HepG2 (cell line): ENCODE measurements around the gene SLC8A2. TPM values are rescaled to one million over a fixed set of nuclear protein-coding genes. Genes with fewer than 3 reads are reported as not detected.

Experiments used
- DNMT3B ChIP-seq: conservative IDR thresholded peaks from 2 replicates; pipeline ENCODE4 v1.6.1; 2016; ENCODE audit warnings: missing biosample characterization, control low read depth
- HIVEP1 ChIP-seq: sonication (generic); formaldehyde crosslinking; IDR thresholded peaks from 2 replicates; pipeline ENCODE4 v1.4.0; 2020; ENCODE audit warnings: mild to moderate bottlenecking, missing genetic modification reagents
- MTA3 ChIP-seq: sonication (generic); formaldehyde crosslinking; IDR thresholded peaks from 2 replicates; pipeline ENCODE4 v1.4.0; 2020; ENCODE audit warnings: missing genetic modification reagents
- SAP130 ChIP-seq: IDR thresholded peaks from 2 replicates; pipeline ENCODE4 v1.6.1; 2016; ENCODE audit warnings: low read depth
- SMAD1 ChIP-seq: sonication (generic); formaldehyde crosslinking; IDR thresholded peaks from 2 replicates; pipeline ENCODE4 v1.4.0; 2020; ENCODE audit warnings: missing genetic modification reagents, low read depth, mild to moderate bottlenecking, borderline replicate concordance
- SMC3 ChIP-seq: IDR thresholded peaks from 2 replicates; pipeline ENCODE4 v1.6.1; 2011; ENCODE audit warnings: low read length, improper control_type of control experiment
- ZBTB3 ChIP-seq: sonication (generic); formaldehyde crosslinking; IDR thresholded peaks from 2 replicates; pipeline ENCODE4 v1.4.0; 2020; ENCODE audit warnings: low read depth, mild to moderate bottlenecking, moderate library complexity, missing genetic modification reagents, borderline replicate concordance
- ZNF337 ChIP-seq: sonication (generic); formaldehyde crosslinking; IDR thresholded peaks from 2 replicates; pipeline ENCODE4 v1.5.1; 2020; ENCODE audit warnings: missing genetic modification reagents, low read depth, mild to moderate bottlenecking, borderline replicate concordance
- ZNF407 ChIP-seq: sonication (generic); formaldehyde crosslinking; IDR thresholded peaks from one replicate; pipeline ENCODE4 v1.5.1; 2020; ENCODE audit warnings: mild to moderate bottlenecking, missing genetic modification reagents; ENCODE audit errors: not compliant biosample characterization
- ZNF530 ChIP-seq: sonication (generic); formaldehyde crosslinking; IDR thresholded peaks from 2 replicates; pipeline ENCODE4 v1.5.0; 2020; ENCODE audit warnings: low read depth, mild to moderate bottlenecking, missing genetic modification reagents
- ZNF597 ChIP-seq: sonication (generic); formaldehyde crosslinking; IDR thresholded peaks from 2 replicates; pipeline ENCODE4 v1.5.0; 2020; ENCODE audit warnings: missing genetic modification reagents
- ZNF652 ChIP-seq: IDR thresholded peaks from 2 replicates; pipeline ENCODE4 v1.6.1; 2016; ENCODE audit warnings: low read depth, borderline replicate concordance
- ZNF792 ChIP-seq: IDR thresholded peaks from 2 replicates; pipeline ENCODE4 v1.6.1; 2016
- polyA plus RNA-seq, 8 experiments: library from polyadenylated mRNA; depleted of rRNA in 3 of 8; stranded (reverse) in 7 of 8; unstranded in 1 of 8; fragments of >200 nt; fragmentation: Illumina TruSeq in 4 of 8; extraction: Trizol in 4 of 8; gene quantifications; 2 replicates each; pipeline versions ENCODE4 v1.2.1 to v1.2.3, GENCODE V29; 2011 to 2016; ENCODE audit warnings: low read depth in 4 of 8, missing spikeins in 1 of 8, mixed read lengths in 1 of 8; ENCODE audit not compliant: insufficient read depth in 1 of 8
- total RNA-seq, 5 experiments: library from RNA; depleted of rRNA; stranded (reverse); fragments of >200 nt; fragmentation: Illumina TruSeq; extraction: Trizol; gene quantifications; 2 replicates each; pipeline ENCODE4 v1.2.3, GENCODE V29; 2016; ENCODE audit warnings: low read depth in 1 of 5
- TF ChIP-seq, protein P1 (sequence below): sonication (generic); formaldehyde crosslinking; IDR thresholded peaks from 2 replicates; pipeline ENCODE4 v1.9.0; 2021; ENCODE audit warnings: missing genetic modification reagents, borderline replicate concordance

SLC8A2 gene
- total and polyA plus RNA-seq, 2 of the 13 experiments (the other 11 are each of a cell fraction or from before 2014, with no cell fraction given) = 0.02 TPM; not detected in 1

- TF ChIP-seq, protein P1, sequence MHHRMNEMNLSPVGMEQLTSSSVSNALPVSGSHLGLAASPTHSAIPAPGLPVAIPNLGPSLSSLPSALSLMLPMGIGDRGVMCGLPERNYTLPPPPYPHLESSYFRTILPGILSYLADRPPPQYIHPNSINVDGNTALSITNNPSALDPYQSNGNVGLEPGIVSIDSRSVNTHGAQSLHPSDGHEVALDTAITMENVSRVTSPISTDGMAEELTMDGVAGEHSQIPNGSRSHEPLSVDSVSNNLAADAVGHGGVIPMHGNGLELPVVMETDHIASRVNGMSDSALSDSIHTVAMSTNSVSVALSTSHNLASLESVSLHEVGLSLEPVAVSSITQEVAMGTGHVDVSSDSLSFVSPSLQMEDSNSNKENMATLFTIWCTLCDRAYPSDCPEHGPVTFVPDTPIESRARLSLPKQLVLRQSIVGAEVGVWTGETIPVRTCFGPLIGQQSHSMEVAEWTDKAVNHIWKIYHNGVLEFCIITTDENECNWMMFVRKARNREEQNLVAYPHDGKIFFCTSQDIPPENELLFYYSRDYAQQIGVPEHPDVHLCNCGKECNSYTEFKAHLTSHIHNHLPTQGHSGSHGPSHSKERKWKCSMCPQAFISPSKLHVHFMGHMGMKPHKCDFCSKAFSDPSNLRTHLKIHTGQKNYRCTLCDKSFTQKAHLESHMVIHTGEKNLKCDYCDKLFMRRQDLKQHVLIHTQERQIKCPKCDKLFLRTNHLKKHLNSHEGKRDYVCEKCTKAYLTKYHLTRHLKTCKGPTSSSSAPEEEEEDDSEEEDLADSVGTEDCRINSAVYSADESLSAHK = no peak
- TF ChIP-seq ZNF792 = peak; percentile 66; the same call in 1 of the 2 replicates
- TF ChIP-seq ZNF530 = no peak
- no peak for TF ChIP-seq ZNF597
- no peak for TF ChIP-seq ZBTB3
- TF ChIP-seq ZNF407 (CRISPR knock-in tag) = peak; percentile 84
- no peak for TF ChIP-seq SMC3
- TF ChIP-seq ZNF652 (CRISPR knock-in tag) = no peak
- TF ChIP-seq ZNF337 (CRISPR knock-in tag) = peak; percentile 39; the same call in 1 of the 2 replicates
- TF ChIP-seq DNMT3B (CRISPR knock-in tag) = no peak
- no peak for TF ChIP-seq MTA3
- TF ChIP-seq SAP130 (CRISPR knock-in tag) = peak; percentile 37
- TF ChIP-seq SMAD1 (CRISPR knock-in tag) = no peak
- peak; percentile 76 for TF ChIP-seq HIVEP1 (CRISPR knock-in tag)
Measured at GRCh38 chr19:47430041-47430802, 41.5 kb downstream of the SLC8A2 start (continued).
